K562 (cell line): ENCODE results near the gene MAPK8IP1. TPM values are rescaled to one million over a fixed set of nuclear protein-coding genes. Genes with fewer than 3 reads are reported as not detected.

Experiments
- ATF7 ChIP-seq: fragments of 450-650 bp; IDR thresholded peaks from 2 replicates; pipeline ENCODE4 v1.7.1; 2014; ENCODE audit warnings: mild to moderate bottlenecking, moderate library complexity
- CAMTA2 ChIP-seq: fragments of 250-450 bp; sonication (Bioruptor Pico); conservative IDR thresholded peaks from 2 replicates; pipeline ENCODE4 v1.5.1; 2022
- EWSR1 ChIP-seq: fragments of 450-650 bp; IDR thresholded peaks from 2 replicates; pipeline ENCODE4 v1.6.1; 2018; ENCODE audit warnings: borderline replicate concordance, mild to moderate bottlenecking, low read depth, moderate library complexity; ENCODE audit not compliant: partially characterized antibody
- HNRNPUL1 ChIP-seq: fragments of 200-400 bp; formaldehyde crosslinking; IDR thresholded peaks from 2 replicates; pipeline ENCODE4 v1.6.1; 2017; ENCODE audit warnings: low read length
- NFIC ChIP-seq: fragments of 450-650 bp; IDR thresholded peaks from 2 replicates; pipeline ENCODE4 v1.6.1; 2017; ENCODE audit warnings: mild to moderate bottlenecking, inconsistent platforms
- RB1 ChIP-seq: fragments of 450-650 bp; IDR thresholded peaks from 2 replicates; pipeline ENCODE4 v1.6.1; 2017; ENCODE audit warnings: low read depth, mild to moderate bottlenecking
- RERE ChIP-seq: sonication (generic); formaldehyde crosslinking; IDR thresholded peaks from 2 replicates; pipeline ENCODE4 v1.8.0; 2023; ENCODE audit warnings: missing genetic modification reagents, mild to moderate bottlenecking, borderline replicate concordance
- SAP30 ChIP-seq: fragments of 200-600 bp; sonication (generic); IDR thresholded peaks from 2 replicates; pipeline ENCODE4 v1.6.1; 2012; ENCODE audit warnings: borderline replicate concordance, low read depth, mild to moderate bottlenecking, moderate library complexity, low read length, control low read depth, inconsistent platforms; ENCODE audit not compliant: insufficient read depth, poor library complexity, severe bottlenecking
- SIN3A ChIP-seq, 2 experiments: fragments of 150-350 bp in 1 of 2; IDR thresholded peaks; 2 replicates each; pipeline ENCODE4 v1.6.1; 2011 to 2016; ENCODE audit warnings: borderline replicate concordance in 2 of 2, low read depth in 2 of 2, low read length in 2 of 2, mild to moderate bottlenecking in 2 of 2, moderate library complexity in 2 of 2; ENCODE audit not compliant: control insufficient read depth in 1 of 2
- TBP ChIP-seq: optimal IDR thresholded peaks from 2 replicates; pipeline ENCODE3; 2011; ENCODE audit warnings: low read depth, low read length, improper control_type of control experiment
- ZNF12 ChIP-seq: sonication (generic); formaldehyde crosslinking; IDR thresholded peaks from 2 replicates; pipeline ENCODE4 v1.4.0; 2020; ENCODE audit warnings: mild to moderate bottlenecking, missing genetic modification reagents
- ZNF133 ChIP-seq: fragments of 250-450 bp; sonication (Bioruptor Pico); IDR thresholded peaks from 2 replicates; pipeline ENCODE4 v1.4.0; 2020; ENCODE audit warnings: mild to moderate bottlenecking
- ZNF354B ChIP-seq: fragments of 250-450 bp; sonication (Bioruptor Pico); IDR thresholded peaks from 2 replicates; pipeline ENCODE4 v1.4.0; 2020
- polyA plus RNA-seq, 8 experiments: library from polyadenylated mRNA; depleted of rRNA in 4 of 8; stranded (reverse) in 5 of 8; unstranded in 3 of 8; fragments of >200 nt; fragmentation: Nextera tagmentation in 2 of 8; fragmentation: Illumina TruSeq in 1 of 8; extraction: Ambion mirVana in 2 of 8; extraction: Trizol in 1 of 8; gene quantifications; 2 replicates each; pipeline versions ENCODE4 v1.2.1 to v1.2.3, GENCODE V29; 2011 to 2014; ENCODE audit warnings: inconsistent platforms in 1 of 8, missing spikeins in 1 of 8
- total RNA-seq, 7 experiments: library from RNA; depleted of rRNA in 6 of 7; stranded (reverse); fragments of >200 nt in 6 of 7; fragmentation: Illumina TruSeq in 2 of 7; extraction: Trizol in 2 of 7; gene quantifications; 2 replicates each; pipeline versions ENCODE4 v1.2.1 to v1.2.3, GENCODE V29; 2011 to 2021; ENCODE audit warnings: low replicate concordance in 1 of 7
- TF ChIP-seq, protein P1 (sequence below): sonication (generic); IDR thresholded peaks from 2 replicates; pipeline ENCODE4 v1.6.1; 2016
- TF ChIP-seq, protein P2 (sequence below): sonication (generic); formaldehyde crosslinking; IDR thresholded peaks from 2 replicates; pipeline ENCODE4 v1.8.1; 2023; ENCODE audit warnings: mild to moderate bottlenecking, missing genetic modification reagents

Gene MAPK8IP1
- total and polyA plus RNA-seq, 9 of the 15 experiments (the other 6 are each of a cell fraction or from before 2014, with no cell fraction given): 0.13 to 6.9 (median 2.5) TPM

DNA sequence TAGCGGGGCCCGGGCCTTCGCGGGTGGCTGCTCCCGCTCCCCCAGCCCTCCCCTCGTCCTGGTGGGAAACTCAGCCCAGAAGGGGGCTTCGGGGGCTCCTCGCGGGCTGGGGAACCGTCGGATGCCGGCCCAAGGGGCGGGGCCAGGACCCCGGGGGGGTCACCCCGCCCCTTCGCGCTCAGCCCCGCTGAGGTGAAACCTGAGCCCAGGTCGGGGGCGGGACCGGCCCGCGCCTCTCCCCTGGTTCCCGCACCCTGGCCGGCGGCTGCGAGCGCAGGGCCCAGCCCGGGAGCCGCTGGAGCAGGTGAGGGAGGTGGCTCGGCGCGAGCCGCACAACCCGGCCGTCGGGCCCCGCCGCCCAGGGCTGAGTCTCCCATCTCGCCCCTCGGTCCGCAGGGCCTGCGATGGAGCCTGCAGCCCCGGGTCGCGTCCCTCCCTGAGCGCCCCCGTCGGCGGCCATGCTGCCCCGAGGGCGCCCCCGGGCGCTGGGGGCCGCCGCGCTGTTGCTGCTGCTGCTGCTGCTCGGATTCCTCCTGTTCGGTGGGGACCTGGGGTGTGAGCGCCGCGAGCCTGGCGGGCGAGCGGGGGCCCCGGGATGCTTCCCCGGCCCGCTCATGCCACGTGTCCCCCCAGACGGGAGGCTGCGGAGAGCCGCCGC, 37.1 kb downstream of the MAPK8IP1 start, which contains the start of gene LARGE2 (continued):
- no peak; a peak in 1 of 4 replicates for TF ChIP-seq SIN3A (IDR thresholded peaks at IDR 0.05; ENCODE audit: borderline replicate concordance in 2 of 2, control insufficient read depth in 1 of 2, low read depth in 2 of 2, low read length in 2 of 2)
- TF ChIP-seq HNRNPUL1: no peak
- TF ChIP-seq CAMTA2 (CRISPR knock-in tag): no peak
- TF ChIP-seq ZNF354B (CRISPR knock-in tag): no peak
- TF ChIP-seq TBP: no peak
- TF ChIP-seq NFIC: peak; percentile 12; the same call in 1 of the 2 replicates
- TF ChIP-seq RB1: 0 out of 2 replicates have a peak, but pooled peaks have one; percentile 11
- TF ChIP-seq, protein P1, sequence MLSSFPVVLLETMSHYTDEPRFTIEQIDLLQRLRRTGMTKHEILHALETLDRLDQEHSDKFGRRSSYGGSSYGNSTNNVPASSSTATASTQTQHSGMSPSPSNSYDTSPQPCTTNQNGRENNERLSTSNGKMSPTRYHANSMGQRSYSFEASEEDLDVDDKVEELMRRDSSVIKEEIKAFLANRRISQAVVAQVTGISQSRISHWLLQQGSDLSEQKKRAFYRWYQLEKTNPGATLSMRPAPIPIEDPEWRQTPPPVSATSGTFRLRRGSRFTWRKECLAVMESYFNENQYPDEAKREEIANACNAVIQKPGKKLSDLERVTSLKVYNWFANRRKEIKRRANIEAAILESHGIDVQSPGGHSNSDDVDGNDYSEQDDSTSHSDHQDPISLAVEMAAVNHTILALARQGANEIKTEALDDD: no peak
- TF ChIP-seq ATF7: 0 out of 2 replicates have a peak, but pooled peaks have one; percentile 20
- no peak for TF ChIP-seq EWSR1
- no peak for TF ChIP-seq ZNF12
- TF ChIP-seq SAP30: peak; percentile 20
- TF ChIP-seq ZNF133 (CRISPR knock-in tag): no peak
- TF ChIP-seq, protein P2, sequence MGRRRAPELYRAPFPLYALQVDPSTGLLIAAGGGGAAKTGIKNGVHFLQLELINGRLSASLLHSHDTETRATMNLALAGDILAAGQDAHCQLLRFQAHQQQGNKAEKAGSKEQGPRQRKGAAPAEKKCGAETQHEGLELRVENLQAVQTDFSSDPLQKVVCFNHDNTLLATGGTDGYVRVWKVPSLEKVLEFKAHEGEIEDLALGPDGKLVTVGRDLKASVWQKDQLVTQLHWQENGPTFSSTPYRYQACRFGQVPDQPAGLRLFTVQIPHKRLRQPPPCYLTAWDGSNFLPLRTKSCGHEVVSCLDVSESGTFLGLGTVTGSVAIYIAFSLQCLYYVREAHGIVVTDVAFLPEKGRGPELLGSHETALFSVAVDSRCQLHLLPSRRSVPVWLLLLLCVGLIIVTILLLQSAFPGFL (CRISPR knock-in tag): no peak
- no peak for TF ChIP-seq RERE (CRISPR knock-in tag)
